ENCODE measurements around the gene ACAA2. TPM values are rescaled to one million over a fixed set of nuclear protein-coding genes. Genes with fewer than 3 reads are reported as not detected.

ACAA2 gene
- polyA plus RNA-seq, 3 donors = 20.8 to 109 (median 97.6) TPM

DNA sequence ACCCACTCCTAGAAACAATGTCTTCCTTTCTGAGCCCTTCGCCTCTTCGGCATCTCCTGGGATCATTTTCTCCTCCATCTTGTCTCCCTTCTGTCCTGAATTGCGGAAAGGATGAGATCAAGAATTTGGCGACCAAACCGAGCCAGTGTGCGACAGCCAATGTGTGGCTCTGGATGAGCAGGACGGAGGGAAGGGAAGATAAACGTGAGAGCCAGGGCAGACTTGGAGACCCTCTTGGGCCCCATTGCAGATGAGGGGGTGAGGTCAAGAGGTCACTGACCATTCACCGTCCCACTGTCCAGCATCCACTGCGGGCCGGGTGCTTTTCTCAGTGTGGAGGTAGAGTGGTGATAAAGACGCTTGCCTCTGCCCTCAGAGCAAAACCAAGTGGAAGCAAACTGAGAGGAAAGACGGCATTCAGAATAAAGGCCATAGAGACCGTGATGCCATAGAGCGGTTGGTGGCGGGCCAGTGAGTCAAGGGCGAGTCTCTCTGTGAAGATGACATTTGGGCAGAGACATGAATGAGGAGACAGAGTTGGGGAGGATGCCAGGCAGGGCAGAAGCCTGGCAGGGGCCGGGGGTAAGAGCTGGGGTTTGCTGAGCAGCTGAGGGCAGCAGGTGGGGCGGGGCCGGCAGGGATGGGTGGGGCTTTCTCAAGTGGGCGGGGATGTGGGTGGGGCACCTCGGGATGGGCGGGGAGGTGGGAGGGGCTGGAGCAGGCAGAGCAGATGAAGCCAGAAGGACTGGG is 55.6 kb downstream of the ACAA2 start:
- H3K27ac ChIP-seq (ENCODE audit: low read depth in 1 of 2, low read length in 2 of 2) = no peak overlapping the region
- Mint-ChIP-seq H3K4me3 (no peak overlapping the region), H3K27ac (no peak overlapping the region), H3K9me3 (peaks cover 0 to 4% (median 2%) of the 10 kb centered on the region in 7 donors), H3K4me1 (no peaks in the 10 kb centered on the region), H3K27me3 (ENCODE audit: low read depth in 3 of 3) (peaks cover 5 to 8% (median 6%) of the 10 kb centered on the region in 3 donors), H3K36me3 (no peaks in the 10 kb centered on the region)
- H3K79me2 ChIP-seq (ENCODE audit: insufficient read depth, low read length) = no peaks in the 10 kb centered on the region
- WGBS (ENCODE audit: insufficient coverage) = 92% methylated on average over 17 of the region's 23 CpGs
- no peaks in the 10 kb centered on the region for H3K36me3 ChIP-seq (replicated peaks in 1 of 2; ENCODE audit: control insufficient read depth in 1 of 2, insufficient read depth in 2 of 2, low read length in 2 of 2)
- no peak overlapping the region for H3K9ac ChIP-seq (ENCODE audit: insufficient read depth, low read length, poor library complexity, severe bottlenecking)
- peaks cover 5 to 9% of the 10 kb centered on the region in 2 donors for H3K4me1 ChIP-seq (ENCODE audit: control insufficient read depth in 1 of 2, insufficient read depth in 2 of 2, low read length in 2 of 2)
- H3K4me3 ChIP-seq (replicated peaks in 1 of 3; ENCODE audit: low read depth in 2 of 3, low read length in 3 of 3) = no peak overlapping the region
- H2AFZ ChIP-seq (ENCODE audit: insufficient read depth, low read depth, low read length, poor library complexity, severe bottlenecking) = no peak overlapping the region
- H3K27me3 ChIP-seq (ENCODE audit: control insufficient read depth in 2 of 2, insufficient read depth in 2 of 2, low read length in 2 of 2) = no peaks in the 10 kb centered on the region
- H3K9me3 ChIP-seq (replicated peaks in 1 of 2; ENCODE audit: control insufficient read depth in 1 of 2, insufficient read depth in 1 of 2, low read length in 2 of 2) = no peaks in the 10 kb centered on the region
- no peaks in the 10 kb centered on the region for H4K20me1 ChIP-seq (ENCODE audit: insufficient read depth, low read length)
- DNase-seq = no peak
- TF ChIP-seq CTCF (IDR thresholded peaks at IDR 0.05) = no peak
- no peak overlapping the region for H3K4me2 ChIP-seq (replicated peaks; ENCODE audit: extremely low read depth, low read length, poor library complexity, severe bottlenecking)
- intact Hi-C loops (cut with micrococcal nuclease) = no loop called here

- no peaks in the 10 kb centered on the region for H3K36me3 Mint-ChIP-seq
- no peak overlapping the region for H3K27ac ChIP-seq (ENCODE audit: low read depth in 1 of 2, low read length in 2 of 2)
- H3K4me1 ChIP-seq (ENCODE audit: control insufficient read depth in 1 of 2, insufficient read depth in 2 of 2, low read length in 2 of 2) = peaks cover 5 to 9% of the 10 kb centered on the region in 2 donors
- 31% methylated on average over 2 of the region's 9 CpGs for WGBS (ENCODE audit: insufficient coverage)
- H3K36me3 ChIP-seq (replicated peaks in 1 of 2; ENCODE audit: control insufficient read depth in 1 of 2, insufficient read depth in 2 of 2, low read length in 2 of 2) = no peaks in the 10 kb centered on the region
- H3K79me2 ChIP-seq (ENCODE audit: insufficient read depth, low read length) = no peaks in the 10 kb centered on the region
- no peak overlapping the region for H3K4me3 Mint-ChIP-seq
- H3K9me3 Mint-ChIP-seq = peaks cover 0 to 4% (median 2%) of the 10 kb centered on the region in 7 donors
- peak overlapping the region; percentile 8 for H3K9ac ChIP-seq (ENCODE audit: insufficient read depth, low read length, poor library complexity, severe bottlenecking)
- H3K4me3 ChIP-seq (replicated peaks in 1 of 3; ENCODE audit: low read depth in 2 of 3, low read length in 3 of 3) = no peak overlapping the region
- peak in 1 of 3 donors; percentile 27 for DNase-seq
- no peak for TF ChIP-seq CTCF (IDR thresholded peaks at IDR 0.05)
- H3K27me3 ChIP-seq (ENCODE audit: control insufficient read depth in 2 of 2, insufficient read depth in 2 of 2, low read length in 2 of 2) = peaks cover 0 to 2% of the 10 kb centered on the region in 2 donors
- peaks cover 6 to 8% (median 8%) of the 10 kb centered on the region in 3 donors for H3K27me3 Mint-ChIP-seq (ENCODE audit: low read depth in 3 of 3)
- H3K27ac Mint-ChIP-seq = no peak overlapping the region
- H3K9me3 ChIP-seq (replicated peaks in 1 of 2; ENCODE audit: control insufficient read depth in 1 of 2, insufficient read depth in 1 of 2, low read length in 2 of 2) = no peaks in the 10 kb centered on the region
- no peaks in the 10 kb centered on the region for H4K20me1 ChIP-seq (ENCODE audit: insufficient read depth, low read length)
- no peaks in the 10 kb centered on the region for H3K4me1 Mint-ChIP-seq
- intact Hi-C loops (cut with micrococcal nuclease) = no loop called here
- H2AFZ ChIP-seq (ENCODE audit: insufficient read depth, low read depth, low read length, poor library complexity, severe bottlenecking) = no peak overlapping the region
- H3K4me2 ChIP-seq (replicated peaks; ENCODE audit: extremely low read depth, low read length, poor library complexity, severe bottlenecking) = no peak overlapping the region
Observed at GRCh38 chr18:49756671-49757362, 56.5 kb downstream of the ACAA2 start.
